ENCODE data around the gene CHST4.

DNA sequence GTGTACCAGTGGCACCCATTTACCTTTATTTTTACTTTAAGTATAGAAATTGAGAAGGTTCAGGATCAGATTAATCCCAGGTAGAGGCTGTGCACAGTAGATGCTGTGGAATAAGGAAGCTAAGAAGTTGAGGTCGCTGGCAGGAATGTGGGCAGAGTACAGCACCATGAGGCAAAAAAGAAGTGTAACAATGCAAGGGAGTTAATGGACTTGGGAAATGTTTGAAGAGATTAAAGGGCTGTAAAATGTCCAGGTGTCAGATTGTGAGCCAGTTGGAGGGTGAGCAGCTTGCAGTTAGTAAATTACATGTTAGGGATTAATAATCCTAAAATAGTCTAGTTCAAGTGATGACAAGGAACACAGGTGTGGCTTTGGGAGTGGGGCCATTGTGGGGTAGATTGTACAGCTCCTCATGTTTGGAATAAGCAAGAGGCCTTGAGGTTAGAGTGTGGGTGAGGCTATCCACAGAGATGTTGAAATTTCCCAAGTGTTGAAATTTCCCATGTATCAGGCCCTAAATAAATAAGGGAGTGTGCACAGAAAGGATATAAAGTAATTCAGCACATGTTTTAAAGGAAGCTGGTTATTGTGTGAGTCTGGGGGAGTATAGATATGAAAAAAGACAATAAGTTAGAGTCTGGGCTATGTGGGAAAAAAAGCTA is 29.1 kb downstream of the CHST4 start:
- TF ChIP-seq, protein P1, sequence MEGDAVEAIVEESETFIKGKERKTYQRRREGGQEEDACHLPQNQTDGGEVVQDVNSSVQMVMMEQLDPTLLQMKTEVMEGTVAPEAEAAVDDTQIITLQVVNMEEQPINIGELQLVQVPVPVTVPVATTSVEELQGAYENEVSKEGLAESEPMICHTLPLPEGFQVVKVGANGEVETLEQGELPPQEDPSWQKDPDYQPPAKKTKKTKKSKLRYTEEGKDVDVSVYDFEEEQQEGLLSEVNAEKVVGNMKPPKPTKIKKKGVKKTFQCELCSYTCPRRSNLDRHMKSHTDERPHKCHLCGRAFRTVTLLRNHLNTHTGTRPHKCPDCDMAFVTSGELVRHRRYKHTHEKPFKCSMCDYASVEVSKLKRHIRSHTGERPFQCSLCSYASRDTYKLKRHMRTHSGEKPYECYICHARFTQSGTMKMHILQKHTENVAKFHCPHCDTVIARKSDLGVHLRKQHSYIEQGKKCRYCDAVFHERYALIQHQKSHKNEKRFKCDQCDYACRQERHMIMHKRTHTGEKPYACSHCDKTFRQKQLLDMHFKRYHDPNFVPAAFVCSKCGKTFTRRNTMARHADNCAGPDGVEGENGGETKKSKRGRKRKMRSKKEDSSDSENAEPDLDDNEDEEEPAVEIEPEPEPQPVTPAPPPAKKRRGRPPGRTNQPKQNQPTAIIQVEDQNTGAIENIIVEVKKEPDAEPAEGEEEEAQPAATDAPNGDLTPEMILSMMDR (conservative IDR thresholded peaks at IDR 0.05 in 1 of 2, IDR thresholded peaks at IDR 0.05 in 1 of 2; ENCODE audit: extremely low read depth in 1 of 2, insufficient read depth in 1 of 2, low read depth in 1 of 2, low read length in 2 of 2), result no peak
- no peak for TF ChIP-seq EZH2 (IDR thresholded peaks at IDR 0.05; ENCODE audit: borderline replicate concordance, low read length)

All from mammary epithelial cell (primary cell).